Stimulated activated CD8-positive, alpha-beta memory T cell treated with anti-CD3 and anti-CD28 coated beads, Interleukin-2, amount 100 ng/mL, for 1 hour (primary cell): ENCODE results near the gene ANKS4B.
"Not testable (repeated sequence)": the region's sequence is repeated elsewhere in the genome, so short reads cannot be mapped to it uniquely, and the experiment has no call there.

Experiments used
- DNase-seq, 2 donors: peaks; one replicate each; pipeline ENCODE4 v3.0.0-alpha.2; 2020; ENCODE audit warnings: low read depth in 2 of 2

Gene ANKS4B

DNA sequence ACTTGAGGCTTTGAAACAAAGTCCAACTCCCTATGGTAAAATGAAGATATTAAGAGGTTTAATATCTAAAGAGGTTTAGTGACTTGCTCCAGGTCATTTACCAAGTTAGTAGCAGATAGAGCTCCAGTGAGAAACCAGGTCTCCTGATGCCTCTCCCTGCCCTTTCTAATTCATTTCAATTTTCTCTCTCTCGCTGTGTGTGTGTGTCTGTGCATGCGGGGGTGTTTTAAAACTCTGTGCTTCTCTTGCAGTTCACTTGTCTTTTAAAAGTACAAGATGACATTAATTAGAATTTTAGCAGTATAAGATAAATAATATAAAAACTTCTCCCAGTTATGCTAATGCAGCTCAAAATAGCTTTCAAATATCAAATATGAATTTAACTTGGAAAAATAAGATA lies 13.9 kb upstream of the ANKS4B start:
- DNase-seq = no peak

DNA sequence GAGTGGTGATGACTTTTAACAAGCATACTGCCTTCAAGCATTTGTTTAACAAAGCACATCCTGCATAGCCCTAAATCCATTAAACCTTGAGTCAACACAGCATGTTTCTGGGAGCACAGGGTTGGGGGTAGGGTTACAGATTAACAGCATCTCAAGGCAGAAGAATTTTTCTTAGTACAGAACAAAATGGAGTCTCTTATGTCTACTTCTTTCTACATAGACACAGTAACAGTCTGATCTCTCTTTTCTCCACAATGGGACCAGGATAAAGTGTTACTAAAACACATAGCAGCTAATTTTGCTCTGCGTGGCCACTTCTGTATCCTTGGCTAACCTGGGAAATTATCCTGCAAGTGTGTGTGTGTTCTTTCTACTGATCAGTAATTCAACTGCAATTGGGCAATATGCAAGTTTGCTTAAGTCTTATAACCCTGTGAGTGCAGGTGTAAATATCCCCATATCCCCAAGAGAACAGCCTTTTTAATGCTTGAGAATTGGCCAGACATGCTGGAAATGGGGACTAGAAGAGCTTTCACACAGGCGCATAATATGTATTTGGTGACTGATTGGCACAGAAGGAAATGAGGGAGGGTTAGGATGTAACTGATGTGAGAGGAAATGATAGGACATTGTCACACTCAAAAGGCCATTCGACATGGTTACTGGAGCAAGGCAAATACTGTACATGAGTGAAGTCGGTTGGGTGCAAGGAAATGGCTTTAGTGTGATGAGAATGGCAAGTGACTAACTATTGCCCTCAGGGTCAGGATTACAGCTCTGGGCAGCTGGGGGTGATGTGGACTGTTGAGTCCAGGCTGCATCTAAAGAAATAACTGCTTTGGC lies 10.8 kb upstream of the ANKS4B start:
- DNase-seq = no peak

DNA sequence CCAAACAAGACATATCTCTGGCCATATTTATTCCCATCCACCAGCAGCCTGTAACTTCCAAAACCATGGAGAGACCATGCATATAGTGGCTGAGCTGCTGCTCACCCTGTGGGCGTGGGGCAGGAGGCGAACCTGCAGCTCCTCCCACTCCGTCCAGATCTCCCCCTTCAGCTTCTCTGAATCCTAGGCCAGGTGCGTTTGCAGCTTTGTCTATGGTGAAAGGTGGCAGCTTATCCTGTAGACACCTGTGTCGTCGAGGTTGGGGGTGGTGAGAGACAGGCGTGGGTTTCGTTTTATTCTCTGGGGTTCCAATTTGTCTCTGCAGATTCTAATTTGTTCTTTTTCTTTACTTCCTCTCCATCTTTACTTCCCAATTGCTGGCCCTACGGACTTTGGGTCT lies 9.7 kb upstream of the ANKS4B start:
- DNase-seq = no peak

DNA sequence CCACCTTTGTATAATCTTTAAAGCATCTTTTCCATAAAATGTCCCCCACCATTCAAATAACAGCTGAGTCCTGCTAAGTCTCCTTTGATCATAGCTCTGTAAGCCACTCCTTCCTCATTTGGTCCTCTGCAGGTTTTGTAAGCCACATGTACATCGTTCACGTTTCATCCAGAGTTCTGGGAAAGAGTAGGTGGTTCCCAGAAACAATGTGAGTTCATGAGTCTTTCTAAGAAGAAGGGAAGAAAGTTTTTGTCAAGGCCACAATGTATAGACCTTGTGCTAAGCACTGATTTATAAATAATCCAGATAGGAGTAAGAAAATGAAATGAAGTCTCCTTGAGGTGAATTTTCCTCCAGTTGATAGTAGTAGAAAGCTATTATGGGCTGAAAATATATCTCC lies 8.7 kb upstream of the ANKS4B start:
- no peak for DNase-seq

DNA sequence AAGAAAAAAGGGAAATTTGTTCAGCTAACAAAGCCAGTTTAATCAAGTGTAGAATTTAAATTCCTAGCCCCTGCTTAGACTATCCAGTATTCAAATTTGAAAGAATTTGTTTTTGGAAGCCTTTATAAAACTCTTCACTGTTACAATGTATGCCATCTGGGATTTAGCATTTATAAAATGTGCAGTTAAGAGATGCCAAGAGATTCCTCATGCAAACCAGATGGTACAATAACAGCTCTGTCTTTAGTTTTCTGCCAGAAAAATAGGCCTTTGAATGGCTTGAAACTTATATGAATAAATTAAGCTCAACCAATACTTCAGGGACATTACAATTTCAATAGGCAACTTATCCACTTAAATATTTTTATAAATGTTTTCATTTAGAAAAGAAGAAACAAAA lies 6.8 kb upstream of the ANKS4B start:
- DNase-seq = no peak

DNA sequence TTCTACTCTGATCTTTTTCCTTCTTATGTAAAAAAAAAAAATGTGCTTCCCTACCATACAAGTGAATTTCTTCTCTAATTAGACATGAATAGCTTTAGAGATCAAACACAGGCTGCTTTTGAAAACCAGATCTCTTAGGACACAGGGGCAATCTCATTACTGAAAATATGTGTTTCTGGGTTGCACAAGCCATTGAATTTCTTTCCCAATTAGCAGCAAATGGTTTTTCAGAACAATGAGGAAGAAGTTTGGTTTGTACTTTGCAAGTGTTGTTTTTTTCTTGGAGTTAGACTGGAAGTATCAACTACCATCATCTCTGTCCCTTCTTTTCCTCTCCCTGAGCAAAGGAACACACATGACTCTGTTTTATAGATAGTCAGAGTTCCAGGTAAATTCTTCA lies 5.6 kb upstream of the ANKS4B start:
- no peak for DNase-seq

DNA sequence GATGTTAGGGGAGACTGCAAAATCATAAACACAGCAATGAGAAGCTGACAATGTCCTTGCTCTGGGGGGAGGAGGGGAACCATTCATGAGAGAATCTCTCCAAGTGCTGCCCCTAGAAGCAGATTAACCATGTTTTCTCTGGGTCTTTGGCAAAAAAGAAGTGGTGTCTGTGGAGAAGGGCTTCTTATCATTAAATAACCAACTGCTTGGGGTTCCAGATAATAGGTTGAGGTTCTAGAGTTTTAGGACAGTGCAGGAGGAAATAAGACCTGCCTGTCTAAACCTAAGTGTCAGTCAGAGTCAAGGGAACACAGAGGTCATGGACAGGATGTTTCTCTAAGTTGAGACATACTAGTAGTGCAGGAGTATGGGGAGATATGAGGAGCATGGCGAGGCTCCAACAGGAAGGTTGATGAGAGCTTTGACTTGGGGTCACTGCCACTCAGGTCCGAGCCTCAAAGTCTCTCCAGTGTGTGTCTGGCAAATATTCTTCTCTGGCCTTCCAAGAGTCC lies 5.1 kb upstream of the ANKS4B start:
- DNase-seq = no peak

DNA sequence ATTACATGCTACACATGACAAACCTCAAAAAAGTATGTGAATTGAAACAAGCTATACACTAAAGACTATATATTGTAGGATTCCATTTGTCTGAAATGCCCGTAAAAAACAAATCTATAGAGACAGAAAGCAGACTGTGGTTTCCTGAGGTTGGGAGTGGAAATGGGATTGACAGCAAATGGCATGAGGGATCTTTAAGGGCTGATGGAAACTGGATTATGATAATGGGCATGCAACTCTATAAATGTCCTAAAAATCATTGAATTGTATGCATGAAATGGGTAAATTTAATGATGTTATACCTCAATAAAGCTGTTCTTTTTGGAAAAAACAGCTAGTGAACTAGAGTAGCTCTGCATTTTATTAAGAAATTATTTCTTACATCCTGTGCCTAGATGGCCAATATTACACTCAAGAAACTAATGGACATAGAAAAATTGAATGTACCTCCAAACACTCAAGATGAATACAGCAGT lies 416 bp upstream of the ANKS4B start:
- DNase-seq = no peak

DNA sequence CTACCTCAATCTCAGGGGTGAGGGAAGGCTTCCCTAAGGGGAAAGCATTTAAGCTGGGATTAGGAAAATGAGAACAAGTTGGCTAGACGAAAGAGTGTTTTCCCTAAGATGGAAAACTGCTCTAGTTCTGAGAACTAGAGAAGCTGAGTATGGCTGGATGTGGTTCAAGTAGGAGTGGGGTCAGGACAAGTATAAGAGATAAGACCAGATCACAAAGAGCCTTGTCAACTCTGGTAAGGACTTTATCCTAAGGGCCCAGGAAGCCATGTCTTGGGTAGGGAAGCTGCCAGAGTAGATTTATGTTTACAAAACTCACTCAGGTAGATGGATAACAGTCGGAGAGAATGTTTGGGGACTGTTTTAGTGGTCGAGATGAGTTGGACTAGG lies 1.7 kb downstream of the ANKS4B start:
- no peak for DNase-seq

DNA sequence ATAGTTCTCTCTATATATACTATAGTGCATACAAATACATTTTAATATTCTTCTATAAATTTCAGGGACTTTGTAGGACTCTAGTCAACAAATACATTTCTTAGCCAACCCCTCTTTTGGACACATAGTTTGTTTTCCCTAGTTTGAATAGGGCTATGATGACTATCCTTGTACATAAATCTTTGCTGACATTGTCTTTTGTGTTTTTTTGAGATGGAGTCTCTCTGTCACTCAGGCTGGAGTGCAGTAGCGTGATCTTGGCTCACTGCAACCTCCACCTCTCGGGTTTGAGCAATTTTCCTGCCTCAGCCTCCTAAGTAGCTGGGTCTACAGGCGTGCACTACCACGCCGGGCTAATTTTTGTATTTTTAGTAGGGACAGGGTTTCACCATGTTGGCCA lies 3.3 kb downstream of the ANKS4B start:
- DNase-seq = no peak

DNA sequence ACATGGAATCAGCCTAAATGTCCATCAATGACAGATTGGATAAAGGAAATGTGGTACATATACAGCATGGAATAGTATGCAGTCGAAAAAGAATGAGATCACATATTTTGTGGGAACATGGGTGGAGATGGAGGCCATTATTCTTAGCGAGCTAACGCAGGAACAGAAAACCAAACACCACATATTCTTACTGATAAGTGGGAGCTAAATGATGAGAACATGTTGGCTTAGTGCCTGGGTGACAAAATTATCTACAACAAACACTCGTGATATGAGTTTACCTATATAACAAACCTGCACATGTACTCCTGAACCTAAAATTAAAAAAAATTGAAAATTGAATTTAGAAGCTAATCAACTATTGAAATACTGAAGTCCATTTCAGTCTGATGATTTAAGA lies 6.1 kb downstream of the ANKS4B start:
- no peak for DNase-seq

DNA sequence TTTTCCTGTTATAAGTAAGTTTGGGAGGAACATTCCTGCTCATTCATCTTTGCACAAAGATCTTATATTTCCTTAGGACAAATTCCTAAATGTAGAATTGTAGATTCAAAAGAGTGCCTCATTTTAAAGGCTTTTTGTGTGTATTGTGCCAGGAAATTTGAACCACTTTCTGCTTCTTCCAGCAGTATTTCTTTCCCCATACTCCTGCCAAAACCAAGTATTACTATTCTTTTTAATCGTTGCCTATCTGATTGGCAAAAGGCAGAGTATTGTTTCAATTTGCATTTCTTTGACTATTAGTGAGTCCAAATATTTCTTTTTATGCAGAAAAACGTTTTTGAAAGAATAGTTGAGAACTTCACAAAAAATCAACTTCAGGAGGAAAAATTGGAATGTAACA lies 9.3 kb downstream of the ANKS4B start:
- no peak for DNase-seq

DNA sequence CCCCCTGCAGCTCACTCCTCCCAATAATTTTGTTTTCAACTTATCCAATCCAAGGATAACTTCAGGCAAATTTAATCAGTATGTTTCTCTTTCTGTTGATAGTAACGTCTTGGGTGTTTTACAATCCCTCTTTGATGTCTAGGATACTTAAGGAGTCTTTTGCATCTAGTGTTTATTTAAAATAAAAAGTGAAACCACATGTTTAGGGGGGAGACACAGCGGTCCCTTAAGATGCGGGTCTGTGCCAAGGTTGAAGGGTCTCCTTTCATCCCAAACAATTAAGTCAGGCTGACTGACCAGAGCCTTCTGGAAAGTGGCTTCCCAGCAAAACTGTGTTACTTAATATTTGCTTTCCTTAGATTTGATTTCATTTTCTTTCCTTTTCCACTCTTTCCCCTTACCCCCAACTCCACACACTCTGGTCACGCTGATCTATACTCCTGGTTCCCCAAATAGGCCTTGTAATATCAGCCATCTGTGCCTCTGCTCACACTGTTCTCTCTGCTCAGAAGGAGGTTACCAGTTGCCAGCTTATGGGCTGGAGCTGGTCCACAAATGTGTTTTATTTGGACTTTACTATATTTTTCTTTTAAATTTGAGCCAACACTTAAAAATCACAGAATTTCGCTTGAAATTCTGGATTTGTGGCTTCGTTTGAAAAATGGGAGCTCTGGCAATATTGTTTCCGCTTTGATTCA lies 11.2 kb downstream of the ANKS4B start:
- DNase-seq = no peak

DNA sequence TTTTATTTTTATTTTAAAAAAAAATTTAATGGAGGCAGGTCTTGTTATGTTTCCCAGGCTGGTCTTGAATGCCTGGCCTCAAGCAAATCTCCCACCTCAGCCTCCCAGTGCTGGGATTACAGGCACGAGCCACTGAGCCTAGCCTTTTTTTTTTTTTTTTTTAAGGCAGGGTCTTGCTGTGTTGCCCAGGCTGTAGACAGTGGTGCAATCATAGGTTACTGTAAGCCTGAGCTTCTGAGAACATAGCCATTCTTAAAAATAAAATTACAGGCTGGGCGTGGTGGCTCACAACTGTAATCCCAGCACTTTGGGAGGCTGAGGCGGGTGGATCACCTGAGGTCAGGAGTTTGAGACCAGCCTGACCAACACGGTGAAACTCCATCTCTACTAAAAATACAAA lies 14.7 kb downstream of the ANKS4B start:
- not testable (repeated sequence) for DNase-seq

DNA sequence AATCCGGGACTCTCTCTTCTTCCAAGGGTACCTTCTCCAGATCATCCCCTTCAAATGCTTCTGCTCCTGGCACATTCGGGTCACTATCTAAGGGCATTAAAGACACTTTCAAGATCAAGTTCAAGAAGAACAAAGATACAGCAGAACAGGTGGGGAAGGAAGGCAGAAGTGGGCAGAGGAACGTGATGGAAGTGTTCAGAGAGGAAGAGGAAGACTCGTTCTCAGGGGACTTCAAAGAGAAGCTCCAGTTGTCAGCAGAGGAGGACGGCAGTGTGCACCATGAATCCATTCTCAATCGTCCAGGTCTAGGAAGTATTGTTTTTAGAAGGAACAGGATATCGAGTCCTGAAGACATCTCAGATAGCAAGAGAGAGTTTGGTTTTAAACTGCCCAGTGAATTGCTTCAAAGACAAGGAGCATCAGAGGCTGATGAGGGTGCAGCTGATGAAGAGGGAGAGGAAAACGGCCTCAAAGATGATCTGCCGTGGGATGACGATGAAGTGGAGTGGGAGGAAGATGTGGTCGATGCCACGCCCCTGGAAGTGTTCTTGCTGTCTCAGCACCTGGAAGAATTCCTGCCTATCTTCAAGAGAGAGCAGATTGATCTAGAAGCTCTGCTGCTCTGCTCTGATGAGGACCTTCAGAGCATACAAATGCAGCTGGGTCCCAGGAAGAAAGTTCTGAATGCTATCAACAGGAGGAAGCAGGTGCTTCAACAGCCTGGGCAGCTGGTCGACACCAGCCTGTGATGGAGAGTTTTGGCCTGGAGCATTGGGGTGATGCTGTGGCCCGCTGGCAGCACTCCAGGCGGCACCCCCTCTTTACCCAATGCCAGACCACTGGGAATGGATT lies 16.8 kb downstream of the ANKS4B start:
- DNase-seq = no peak

DNA sequence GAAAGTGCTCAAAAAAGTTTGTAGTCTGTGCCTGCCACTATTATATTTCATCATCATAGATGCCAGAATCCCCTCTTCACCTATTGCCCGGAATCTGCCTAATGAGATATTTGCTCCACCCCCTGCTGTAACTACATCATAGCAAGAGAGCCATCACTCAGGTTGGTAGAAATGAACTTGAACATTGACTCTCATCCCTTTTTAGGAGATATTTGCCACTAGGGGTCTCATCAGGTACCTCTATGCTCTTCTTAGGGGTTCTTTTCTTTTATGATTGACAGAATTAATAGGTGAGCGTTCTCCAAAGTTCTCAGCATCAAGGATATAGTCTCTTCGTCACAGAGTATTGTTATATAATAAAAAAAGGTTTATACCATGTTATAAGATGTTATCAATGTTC lies 20.0 kb downstream of the ANKS4B start:
- DNase-seq = no peak

DNA sequence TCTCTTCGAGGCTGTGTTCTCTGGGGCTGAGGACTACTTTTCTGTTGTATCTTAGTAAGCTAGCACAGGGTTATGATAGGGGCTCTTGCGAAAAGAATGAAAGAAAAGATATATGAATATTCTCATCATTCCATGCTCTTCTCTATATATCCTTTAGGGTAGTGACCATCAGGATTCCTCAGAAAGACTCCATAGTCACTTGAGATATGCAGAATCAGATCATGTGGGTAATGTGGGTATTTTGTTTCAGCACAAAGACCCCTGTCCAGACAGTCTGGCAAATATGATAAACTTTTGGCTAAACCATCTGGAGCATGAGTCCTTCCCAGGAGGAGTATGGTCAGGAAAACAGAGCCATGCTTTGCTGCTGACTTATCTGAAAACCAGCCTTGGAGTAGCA lies 23.1 kb downstream of the ANKS4B start:
- DNase-seq = no peak

DNA sequence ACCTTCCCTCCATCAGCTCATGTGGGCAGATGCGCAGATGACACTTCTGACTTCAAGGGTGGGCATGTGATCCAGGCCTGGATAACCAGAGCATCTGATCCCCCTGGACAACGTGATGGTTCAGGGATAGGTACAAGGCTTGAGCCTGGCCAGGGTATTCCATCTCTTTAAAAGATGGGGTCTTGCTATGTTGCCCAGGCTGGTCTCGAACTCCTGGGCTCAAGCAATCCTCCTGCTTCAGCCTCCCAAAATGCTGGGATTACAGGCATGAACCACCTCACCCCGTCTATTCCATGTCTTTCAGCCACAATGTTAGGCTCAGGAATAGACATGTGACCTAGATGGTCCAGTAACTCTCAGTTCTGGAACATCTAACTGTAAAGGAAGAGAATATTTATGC lies 23.8 kb downstream of the ANKS4B start:
- no peak for DNase-seq

DNA sequence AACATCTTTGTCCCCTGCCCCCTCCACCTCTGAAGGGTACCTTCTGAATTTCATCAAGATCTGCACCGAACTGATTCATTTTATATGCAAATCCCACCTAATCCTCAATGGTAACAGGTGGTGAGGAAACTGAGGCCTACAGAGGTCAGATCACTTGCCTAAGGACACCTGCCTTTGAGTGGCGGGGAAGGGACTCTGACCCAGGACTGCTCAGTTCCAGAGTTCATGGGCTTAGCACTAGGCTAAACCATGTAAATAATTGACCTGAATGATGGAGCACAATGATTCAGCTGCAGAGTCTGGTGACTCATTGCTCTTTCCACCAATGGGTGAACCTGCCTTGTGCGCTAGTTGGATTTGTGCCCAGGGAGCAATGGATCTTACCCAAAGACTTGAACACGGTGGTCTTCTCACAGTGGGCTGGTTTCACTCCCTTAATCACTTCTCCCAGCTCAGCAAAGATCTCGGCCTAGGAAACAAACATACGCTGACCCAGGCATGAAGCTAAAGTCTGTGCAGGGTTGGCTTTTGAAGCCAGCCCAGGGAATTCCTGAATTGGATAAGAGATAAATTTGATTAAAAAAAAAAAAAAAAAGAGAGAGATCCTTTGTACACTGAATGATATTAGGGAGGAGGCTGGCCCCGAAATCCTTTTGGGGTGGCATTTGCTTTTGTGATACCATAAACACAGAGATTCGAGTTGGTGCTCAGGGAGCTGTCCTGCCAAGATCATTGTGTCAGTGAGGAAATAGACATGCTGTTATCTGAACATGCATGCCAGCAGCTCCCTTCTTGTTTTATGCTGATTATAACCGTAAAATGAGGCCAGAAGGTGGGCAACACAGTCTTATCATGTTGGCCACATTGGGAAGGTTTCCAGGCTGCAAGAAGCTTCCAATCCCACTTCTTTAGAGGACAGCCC lies 27.6 kb downstream of the ANKS4B start:
- DNase-seq = no peak

DNA sequence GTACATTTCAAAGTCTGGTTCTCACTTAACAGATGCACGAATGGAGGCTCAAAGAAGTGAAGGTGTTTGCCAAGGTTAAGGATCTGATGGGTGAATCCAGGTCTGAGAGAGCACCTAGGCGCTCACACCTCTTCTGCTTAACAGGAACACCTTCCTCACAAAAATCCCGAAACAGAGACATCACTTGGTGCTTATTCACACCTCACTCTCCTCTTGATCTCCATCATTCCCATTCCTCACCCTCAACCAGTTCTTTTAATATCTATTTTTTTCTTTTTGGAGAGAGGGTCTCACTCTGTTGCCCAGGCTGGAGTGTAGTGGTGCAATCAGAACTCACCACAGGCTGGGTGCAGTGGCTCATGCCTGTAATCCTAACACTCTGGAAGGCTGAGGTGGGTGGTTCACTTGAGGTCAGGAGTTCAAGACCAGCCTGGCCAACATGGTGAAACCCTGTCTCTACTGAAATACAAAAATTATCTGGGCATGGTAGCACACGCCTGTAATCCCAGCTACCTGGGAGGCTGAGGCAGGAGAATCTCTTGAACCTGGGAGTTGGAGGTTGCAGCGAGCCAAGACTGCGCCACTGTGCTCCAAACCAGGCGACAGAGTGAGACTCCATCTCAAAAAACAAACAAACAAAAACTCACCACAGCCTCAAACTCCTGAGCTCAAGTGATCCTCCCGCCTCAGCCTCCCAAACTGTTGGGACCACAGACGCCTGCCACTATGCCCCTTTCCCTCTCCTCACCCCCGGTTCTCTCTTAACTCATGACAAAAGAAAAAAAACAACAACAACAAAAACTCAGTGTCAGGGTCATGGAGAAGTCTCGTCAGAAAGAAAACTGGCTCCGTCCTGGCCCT lies 29.5 kb downstream of the ANKS4B start:
- no peak for DNase-seq
